ENCODE data around the gene CD58. TPM values are rescaled to one million over a fixed set of nuclear protein-coding genes. Genes with fewer than 3 reads are reported as not detected.

CD58 gene
- total and polyA plus RNA-seq, 2 of the 4 experiments (the other 2 are of a cell fraction), result 5.4 to 5.7 TPM

DNA sequence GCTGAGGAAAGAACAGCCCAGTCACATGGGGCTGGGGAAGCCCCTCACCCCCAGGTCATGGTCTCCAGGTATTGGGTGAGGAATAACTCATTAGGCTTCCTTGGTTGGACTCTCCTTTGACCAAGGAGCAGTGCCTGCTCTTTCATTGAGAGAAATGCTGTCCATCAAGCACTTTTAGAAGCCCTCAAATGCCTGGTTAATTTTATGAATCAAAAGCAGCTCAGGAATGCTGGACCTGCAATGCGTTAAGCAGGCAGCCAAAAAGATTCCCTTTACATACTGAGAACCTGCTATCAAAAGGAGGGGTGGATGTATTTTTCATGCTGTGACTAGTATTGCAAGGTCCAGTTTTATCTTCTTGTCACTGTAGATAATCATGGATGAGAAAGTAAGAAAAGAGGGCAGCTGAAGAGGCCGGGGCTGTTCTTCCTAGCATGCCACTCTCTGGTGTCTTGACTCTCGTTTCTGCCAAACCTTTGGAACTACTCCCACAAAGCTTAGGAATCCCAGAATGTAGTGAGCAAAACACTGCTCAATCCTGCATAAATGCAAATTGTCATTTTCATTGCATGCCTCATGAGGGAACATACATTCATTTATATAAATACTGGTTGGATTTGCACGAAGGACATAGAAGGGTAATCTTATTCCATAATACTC is 2.1 kb upstream of the CD58 start:
- Histone ChIP-seq H3K4me1 (ENCODE audit: control insufficient read depth, insufficient read depth, low read length) (peaks cover 2% of the 10 kb centered on the region; the same call in 1 of the 2 replicates), H3K14ac (replicated peaks; ENCODE audit: low read depth, low read length) (no peak overlapping the region), H4K20me1 (ENCODE audit: insufficient read depth, low read length) (no peaks in the 10 kb centered on the region), H3K23ac (ENCODE audit: low read depth, low read length) (no peak overlapping the region), H3K27me3 (ENCODE audit: control insufficient read depth, insufficient read depth, low read length) (peaks cover 24% of the 10 kb centered on the region), H2BK5ac (ENCODE audit: low read depth, low read length, poor library complexity, severe bottlenecking) (no peak overlapping the region), H3K9me1 (ENCODE audit: insufficient read depth, low read length) (peaks cover 5% of the 10 kb centered on the region; the same call in 1 of the 2 replicates), H2AK9ac (replicated peaks; ENCODE audit: low read depth, low read length, poor library complexity) (no peak overlapping the region), H2AFZ (replicated peaks; ENCODE audit: low read length, poor library complexity) (no peak overlapping the region), H3K9ac (ENCODE audit: low read depth, low read length) (no peak overlapping the region), H2BK20ac (ENCODE audit: low read depth, low read length) (no peak overlapping the region), H2AK5ac (ENCODE audit: low read depth, low read length) (no peak overlapping the region), H4K91ac (ENCODE audit: insufficient read depth, low read depth, low read length) (no peak overlapping the region), H3K4me3 (ENCODE audit: insufficient read depth, low read depth, low read length) (no peak overlapping the region), H3K56ac (ENCODE audit: extremely low read depth, insufficient read depth, low read length) (no peak overlapping the region), H2BK15ac (ENCODE audit: low read depth, low read length) (no peak overlapping the region), H3K4ac (ENCODE audit: low read depth, low read length) (no peak overlapping the region), H3K79me1 (ENCODE audit: low read depth in 1 of 2, low read length in 2 of 2) (no peaks in the 10 kb centered on the region), H4K5ac (ENCODE audit: low read depth, low read length) (no peak overlapping the region), H2BK120ac (ENCODE audit: low read depth, low read length) (no peak overlapping the region), H3K4me2 (ENCODE audit: low read depth, low read length) (no peak overlapping the region), H3K36me3 (ENCODE audit: control insufficient read depth, insufficient read depth, low read length) (no peaks in the 10 kb centered on the region), H4K8ac (ENCODE audit: low read depth in 2 of 2, low read length in 2 of 2) (no peak overlapping the region), H3K27ac (ENCODE audit: insufficient read depth, low read length) (no peak overlapping the region), H3K18ac (ENCODE audit: low read depth, low read length) (no peak overlapping the region), H3K9me3 (ENCODE audit: control insufficient read depth, insufficient read depth, low read length) (no peaks in the 10 kb centered on the region)
- dilution Hi-C loops (cut with HindIII; ENCODE audit: low sequenced_read_pairs, unreplicated experiment), result no loop called here
- TF ChIP-seq SMC3 (IDR thresholded peaks at IDR 0.05; ENCODE audit: low read depth, low read length), result no peak
- no peak for TF ChIP-seq NFE2L2 (IDR thresholded peaks at IDR 0.05; ENCODE audit: low read depth, low read length)
- TF ChIP-seq FOS (IDR thresholded peaks at IDR 0.05; ENCODE audit: low read depth, low read length), result no peak
- no peak for TF ChIP-seq MAZ (IDR thresholded peaks at IDR 0.05; ENCODE audit: borderline replicate concordance, low read depth, low read length)
- TF ChIP-seq, protein P1, sequence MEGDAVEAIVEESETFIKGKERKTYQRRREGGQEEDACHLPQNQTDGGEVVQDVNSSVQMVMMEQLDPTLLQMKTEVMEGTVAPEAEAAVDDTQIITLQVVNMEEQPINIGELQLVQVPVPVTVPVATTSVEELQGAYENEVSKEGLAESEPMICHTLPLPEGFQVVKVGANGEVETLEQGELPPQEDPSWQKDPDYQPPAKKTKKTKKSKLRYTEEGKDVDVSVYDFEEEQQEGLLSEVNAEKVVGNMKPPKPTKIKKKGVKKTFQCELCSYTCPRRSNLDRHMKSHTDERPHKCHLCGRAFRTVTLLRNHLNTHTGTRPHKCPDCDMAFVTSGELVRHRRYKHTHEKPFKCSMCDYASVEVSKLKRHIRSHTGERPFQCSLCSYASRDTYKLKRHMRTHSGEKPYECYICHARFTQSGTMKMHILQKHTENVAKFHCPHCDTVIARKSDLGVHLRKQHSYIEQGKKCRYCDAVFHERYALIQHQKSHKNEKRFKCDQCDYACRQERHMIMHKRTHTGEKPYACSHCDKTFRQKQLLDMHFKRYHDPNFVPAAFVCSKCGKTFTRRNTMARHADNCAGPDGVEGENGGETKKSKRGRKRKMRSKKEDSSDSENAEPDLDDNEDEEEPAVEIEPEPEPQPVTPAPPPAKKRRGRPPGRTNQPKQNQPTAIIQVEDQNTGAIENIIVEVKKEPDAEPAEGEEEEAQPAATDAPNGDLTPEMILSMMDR (conservative IDR thresholded peaks at IDR 0.05; ENCODE audit: low read depth, low read length), result no peak
- TF ChIP-seq, protein P2, sequence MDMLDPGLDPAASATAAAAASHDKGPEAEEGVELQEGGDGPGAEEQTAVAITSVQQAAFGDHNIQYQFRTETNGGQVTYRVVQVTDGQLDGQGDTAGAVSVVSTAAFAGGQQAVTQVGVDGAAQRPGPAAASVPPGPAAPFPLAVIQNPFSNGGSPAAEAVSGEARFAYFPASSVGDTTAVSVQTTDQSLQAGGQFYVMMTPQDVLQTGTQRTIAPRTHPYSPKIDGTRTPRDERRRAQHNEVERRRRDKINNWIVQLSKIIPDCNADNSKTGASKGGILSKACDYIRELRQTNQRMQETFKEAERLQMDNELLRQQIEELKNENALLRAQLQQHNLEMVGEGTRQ (IDR thresholded peaks at IDR 0.05; ENCODE audit: low read depth, low read length), result no peak
- no peak for TF ChIP-seq RFX5 (IDR thresholded peaks at IDR 0.05; ENCODE audit: low read depth, low read length)
- no peak for TF ChIP-seq RAD21 (IDR thresholded peaks at IDR 0.05; ENCODE audit: low read length)
- TF ChIP-seq BHLHE40 (IDR thresholded peaks at IDR 0.05; ENCODE audit: low read depth, low read length), result no peak
- TF ChIP-seq MXI1 (IDR thresholded peaks at IDR 0.05; ENCODE audit: borderline replicate concordance, low read depth, low read length), result no peak
- no peak for TF ChIP-seq CHD1 (IDR thresholded peaks at IDR 0.05; ENCODE audit: low read depth, low read length)
- no peak for TF ChIP-seq MAFK (IDR thresholded peaks at IDR 0.05; ENCODE audit: low read depth, low read length)
- TF ChIP-seq POLR2A (IDR thresholded peaks at IDR 0.05; ENCODE audit: low read depth, low read length), result no peak
- TF ChIP-seq, protein P3, sequence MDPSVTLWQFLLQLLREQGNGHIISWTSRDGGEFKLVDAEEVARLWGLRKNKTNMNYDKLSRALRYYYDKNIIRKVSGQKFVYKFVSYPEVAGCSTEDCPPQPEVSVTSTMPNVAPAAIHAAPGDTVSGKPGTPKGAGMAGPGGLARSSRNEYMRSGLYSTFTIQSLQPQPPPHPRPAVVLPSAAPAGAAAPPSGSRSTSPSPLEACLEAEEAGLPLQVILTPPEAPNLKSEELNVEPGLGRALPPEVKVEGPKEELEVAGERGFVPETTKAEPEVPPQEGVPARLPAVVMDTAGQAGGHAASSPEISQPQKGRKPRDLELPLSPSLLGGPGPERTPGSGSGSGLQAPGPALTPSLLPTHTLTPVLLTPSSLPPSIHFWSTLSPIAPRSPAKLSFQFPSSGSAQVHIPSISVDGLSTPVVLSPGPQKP (IDR thresholded peaks at IDR 0.05; ENCODE audit: borderline replicate concordance, low read depth, low read length), result no peak
- TF ChIP-seq CEBPB (IDR thresholded peaks at IDR 0.05; ENCODE audit: low read depth, low read length), result no peak
- no peak for TF ChIP-seq RCOR1 (IDR thresholded peaks at IDR 0.05; ENCODE audit: insufficient replicate concordance, low read length)
- ATAC-seq (ENCODE audit: low read depth), result no peak
- CTCF ChIA-PET, result interaction anchor here (1.4 kb wide), 1 partner anchor 24 kb away, joined by 3 read pairs; no protein-coding TSS in a partner anchor
- no TSS peak for BruUV-seq (replicated peaks)
- in situ Hi-C loops (cut with MboI; ENCODE audit: low sequenced_read_pairs), result no loop called here
- intact Hi-C loops (cut with micrococcal nuclease), result loop anchor here (10.0 kb wide), 1 partner anchor 438 kb away; no protein-coding TSS in a partner anchor
- DNase-seq, result no peak
- POLR2A ChIA-PET (ENCODE audit: unreplicated experiment), result no interaction called here
- no CpG with 5 or more reads among the region's 4 CpGs for WGBS, 2 experiments (ENCODE audit: extremely low coverage in 2 of 2, insufficient read length in 1 of 2)
